Stomach smooth muscle (tissue), 2 donors: Measurements from ENCODE around the gene LGI4.

Experiments used
- H3K27ac ChIP-seq: one replicate; pipeline ENCODE4 v1.7.0; 2013; ENCODE audit warnings: mild to moderate bottlenecking, low read length, inconsistent platforms
- H3K27me3 ChIP-seq, 2 donors: one replicate each; pipeline ENCODE4 v1.7.0; 2013; ENCODE audit warnings: low read length in 2 of 2; ENCODE audit not compliant: insufficient read depth in 2 of 2, control insufficient read depth in 1 of 2
- H3K36me3 ChIP-seq, 2 donors: one replicate each; pipeline ENCODE4 v1.7.0; 2013; ENCODE audit warnings: low read length in 2 of 2; ENCODE audit not compliant: control insufficient read depth in 2 of 2, insufficient read depth in 2 of 2
- H3K4me1 ChIP-seq: one replicate; pipeline ENCODE4 v1.7.0; 2013; ENCODE audit warnings: low read length; ENCODE audit not compliant: control insufficient read depth, insufficient read depth
- H3K4me3 ChIP-seq, 2 donors: one replicate each; pipeline ENCODE4 v1.7.0; 2013; ENCODE audit warnings: low read length in 2 of 2
- H3K9ac ChIP-seq, 2 donors: one replicate each; pipeline ENCODE4 v1.7.0; 2013; ENCODE audit warnings: low read length in 2 of 2, mild to moderate bottlenecking in 1 of 2
- H3K9me3 ChIP-seq, 2 donors: one replicate each; pipeline ENCODE4 v1.7.0; 2013; ENCODE audit warnings: low read length in 2 of 2; ENCODE audit not compliant: control insufficient read depth in 2 of 2
- donor health status: healthy.
- donor health status: Pancreatic carcinoma.

LGI4 gene

DNA sequence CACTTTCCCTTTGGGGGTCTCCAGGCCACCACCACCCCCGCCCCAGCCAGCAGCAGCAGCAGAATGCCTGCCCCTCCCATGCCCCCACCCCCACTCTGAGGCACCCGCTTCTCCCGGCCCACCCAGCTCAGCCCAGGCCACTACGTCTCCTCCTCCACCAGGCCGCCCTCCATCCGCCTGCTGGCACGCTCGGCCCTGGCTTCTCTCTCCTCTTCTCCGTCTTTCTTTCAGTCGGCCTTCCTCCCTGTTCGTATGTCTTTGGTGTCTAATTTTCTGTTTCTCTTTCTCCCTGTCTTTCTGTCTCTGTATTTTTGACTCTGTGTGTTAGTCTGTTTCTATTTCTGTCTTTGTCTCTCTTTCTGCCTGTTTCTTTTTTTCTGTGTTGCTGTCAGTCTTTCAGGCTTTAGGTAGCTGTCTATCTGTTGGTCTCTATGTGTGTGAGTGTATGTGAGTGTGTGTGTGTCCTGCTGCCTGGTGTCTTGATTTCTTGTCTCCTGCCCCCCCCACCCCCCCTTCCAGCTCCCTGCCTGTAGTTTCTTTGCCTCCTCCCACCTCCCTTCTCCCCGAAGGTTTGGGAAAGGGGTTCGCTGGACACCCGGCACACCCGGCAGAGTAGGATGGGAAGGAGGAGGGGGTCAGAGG is at the start of gene LGI4:
LGI4 (minus strand) TSS at position 459 of the 642 bp plus-strand sequence; CDS start at position 80, 379 bp downstream.
- peak within 1 kb of the TSS in 1 of 2 donors; percentile 47 for H3K9ac ChIP-seq
- peak within 1 kb of the TSS in 1 of 2 donors; percentile 58 for H3K4me3 ChIP-seq
- peaks cover 25% of the 10 kb centered on the region for H3K4me1 ChIP-seq
- no peak within 1 kb of the TSS for H3K27ac ChIP-seq
- no peaks in the 10 kb centered on the region for H3K9me3 ChIP-seq
- peaks cover 20 to 21% of the 10 kb centered on the region in 2 donors for H3K27me3 ChIP-seq
- H3K36me3 ChIP-seq = no peaks in the 10 kb centered on the region

GRCh38 chr19:35184267-35184666 is 49.4 kb upstream of the LGI4 start:
- H3K4me3 ChIP-seq = no peak overlapping the region
- no peak overlapping the region for H3K9ac ChIP-seq
- no peaks in the 10 kb centered on the region for H3K27me3 ChIP-seq
- no peaks in the 10 kb centered on the region for H3K4me1 ChIP-seq
- no peaks in the 10 kb centered on the region for H3K36me3 ChIP-seq
- peaks cover 0 to 3% of the 10 kb centered on the region in 2 donors for H3K9me3 ChIP-seq
- no peak overlapping the region for H3K27ac ChIP-seq

- no peak overlapping the region for H3K9ac ChIP-seq
- H3K4me1 ChIP-seq = no peaks in the 10 kb centered on the region
Observed at GRCh38 chr19:35181387-35181786, 46.5 kb upstream of the LGI4 start.

GRCh38 chr19:35179830-35180229 is 45.0 kb upstream of the LGI4 start:
- no peak overlapping the region for H3K27ac ChIP-seq
- peaks cover 0 to 3% of the 10 kb centered on the region in 2 donors for H3K9me3 ChIP-seq
- H3K4me1 ChIP-seq = no peaks in the 10 kb centered on the region
- no peaks in the 10 kb centered on the region for H3K36me3 ChIP-seq
- no peak overlapping the region for H3K4me3 ChIP-seq
- peaks cover 0 to 2% of the 10 kb centered on the region in 2 donors for H3K27me3 ChIP-seq
- no peak overlapping the region for H3K9ac ChIP-seq

More at GRCh38 chr19:35181387-35181786, 46.5 kb upstream of the LGI4 start:
- H3K4me3 ChIP-seq = no peak overlapping the region
- H3K36me3 ChIP-seq = no peaks in the 10 kb centered on the region
- no peak overlapping the region for H3K27ac ChIP-seq
- peaks cover 0 to 3% of the 10 kb centered on the region in 2 donors for H3K9me3 ChIP-seq
- no peaks in the 10 kb centered on the region for H3K27me3 ChIP-seq

DNA sequence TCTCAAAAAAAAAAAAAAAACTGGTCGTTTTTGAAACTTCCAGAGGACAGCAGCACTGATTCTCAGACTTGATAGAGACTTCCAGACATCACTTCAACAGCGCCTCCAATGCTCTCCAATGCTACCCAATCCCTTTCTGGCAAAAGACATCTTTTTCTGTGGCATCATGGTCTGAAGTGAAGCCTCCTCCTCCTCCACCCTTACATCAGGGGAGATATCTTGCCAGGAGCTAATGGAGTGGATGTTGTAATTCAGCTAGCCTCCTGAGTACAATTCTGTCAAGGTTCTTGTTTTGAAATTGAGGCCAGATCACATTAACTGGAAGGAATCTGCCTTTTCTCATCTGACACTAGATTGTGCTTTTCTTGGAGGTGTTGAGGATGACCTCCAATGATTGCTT is 43.8 kb upstream of the LGI4 start:
- Histone ChIP-seq H3K27me3 (peaks cover 0 to 2% of the 10 kb centered on the region in 2 donors), H3K4me3 (no peak overlapping the region), H3K36me3 (no peaks in the 10 kb centered on the region), H3K9ac (no peak overlapping the region), H3K4me1 (no peaks in the 10 kb centered on the region), H3K9me3 (peaks cover 0 to 3% of the 10 kb centered on the region in 2 donors), H3K27ac (no peak overlapping the region)

DNA sequence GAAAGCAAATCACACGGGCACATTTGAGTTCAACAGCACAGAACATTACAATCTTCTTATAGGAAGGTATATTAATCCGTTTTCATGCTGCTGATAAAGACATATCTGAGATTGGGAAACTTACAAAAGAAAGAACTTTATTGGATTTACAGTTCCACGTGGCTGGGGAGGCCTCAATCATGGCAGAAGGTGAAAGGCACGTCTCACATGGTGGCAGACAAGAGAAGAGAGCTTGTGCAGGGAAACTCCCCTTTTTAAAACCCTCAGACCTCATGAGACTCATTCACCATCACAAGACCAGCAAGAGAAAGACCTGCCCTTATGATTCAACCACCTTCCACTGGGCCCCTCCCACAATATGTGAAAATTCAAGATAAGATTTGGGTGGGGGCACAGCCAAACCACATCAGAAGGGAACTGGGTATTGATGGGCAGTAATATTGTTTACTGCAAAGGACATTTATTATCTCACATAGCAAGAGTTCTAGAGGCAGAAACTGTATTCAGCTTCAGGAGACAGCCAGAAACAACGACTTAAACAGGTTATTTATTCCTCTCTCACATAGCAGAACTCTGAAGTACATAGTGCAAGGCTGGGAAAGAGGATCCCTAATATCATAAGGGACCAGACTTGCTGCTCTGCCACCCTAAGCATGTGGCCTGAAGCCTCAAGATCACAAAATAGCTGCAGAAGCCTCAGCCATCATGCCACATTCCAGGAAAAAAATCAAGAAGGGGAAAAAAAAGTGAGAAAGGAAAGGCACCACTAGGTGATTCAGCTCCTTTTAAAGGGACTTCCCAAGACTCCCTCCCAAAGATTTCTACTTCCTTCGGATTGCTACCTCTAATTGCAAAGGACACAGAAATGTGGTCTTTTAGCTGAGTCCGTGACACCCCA is 42.8 kb upstream of the LGI4 start:
- Histone ChIP-seq H3K9me3 (peaks cover 0 to under 1% of the 10 kb centered on the region in 2 donors), H3K9ac (no peak overlapping the region), H3K27me3 (peaks cover 0 to 2% of the 10 kb centered on the region in 2 donors), H3K4me1 (no peaks in the 10 kb centered on the region), H3K4me3 (no peak overlapping the region), H3K27ac (no peak overlapping the region), H3K36me3 (no peaks in the 10 kb centered on the region)

GRCh38 chr19:35176181-35176570 is 41.3 kb upstream of the LGI4 start:
- H3K27me3 ChIP-seq = peaks cover 0 to 2% of the 10 kb centered on the region in 2 donors
- H3K9ac ChIP-seq = no peak overlapping the region
- no peaks in the 10 kb centered on the region for H3K4me1 ChIP-seq
- H3K9me3 ChIP-seq = no peaks in the 10 kb centered on the region
- no peak overlapping the region for H3K27ac ChIP-seq
- H3K36me3 ChIP-seq = no peaks in the 10 kb centered on the region
- H3K4me3 ChIP-seq = no peak overlapping the region

- H3K4me1 ChIP-seq = no peaks in the 10 kb centered on the region
- peaks cover 0 to 2% of the 10 kb centered on the region in 2 donors for H3K27me3 ChIP-seq
- H3K9ac ChIP-seq = no peak overlapping the region
- no peaks in the 10 kb centered on the region for H3K9me3 ChIP-seq
- no peak overlapping the region for H3K27ac ChIP-seq
- H3K36me3 ChIP-seq = no peaks in the 10 kb centered on the region
- no peak overlapping the region for H3K4me3 ChIP-seq
Observed at GRCh38 chr19:35174226-35174625, 39.4 kb upstream of the LGI4 start.

- Histone ChIP-seq H3K9ac (no peak overlapping the region), H3K27me3 (peaks cover 2% of the 10 kb centered on the region in 2 donors), H3K27ac (no peak overlapping the region), H3K4me1 (no peaks in the 10 kb centered on the region), H3K4me3 (no peak overlapping the region), H3K36me3 (no peaks in the 10 kb centered on the region), H3K9me3 (peaks cover 0 to 3% of the 10 kb centered on the region in 2 donors)
Observed at GRCh38 chr19:35171730-35172129, 36.9 kb upstream of the LGI4 start.

DNA sequence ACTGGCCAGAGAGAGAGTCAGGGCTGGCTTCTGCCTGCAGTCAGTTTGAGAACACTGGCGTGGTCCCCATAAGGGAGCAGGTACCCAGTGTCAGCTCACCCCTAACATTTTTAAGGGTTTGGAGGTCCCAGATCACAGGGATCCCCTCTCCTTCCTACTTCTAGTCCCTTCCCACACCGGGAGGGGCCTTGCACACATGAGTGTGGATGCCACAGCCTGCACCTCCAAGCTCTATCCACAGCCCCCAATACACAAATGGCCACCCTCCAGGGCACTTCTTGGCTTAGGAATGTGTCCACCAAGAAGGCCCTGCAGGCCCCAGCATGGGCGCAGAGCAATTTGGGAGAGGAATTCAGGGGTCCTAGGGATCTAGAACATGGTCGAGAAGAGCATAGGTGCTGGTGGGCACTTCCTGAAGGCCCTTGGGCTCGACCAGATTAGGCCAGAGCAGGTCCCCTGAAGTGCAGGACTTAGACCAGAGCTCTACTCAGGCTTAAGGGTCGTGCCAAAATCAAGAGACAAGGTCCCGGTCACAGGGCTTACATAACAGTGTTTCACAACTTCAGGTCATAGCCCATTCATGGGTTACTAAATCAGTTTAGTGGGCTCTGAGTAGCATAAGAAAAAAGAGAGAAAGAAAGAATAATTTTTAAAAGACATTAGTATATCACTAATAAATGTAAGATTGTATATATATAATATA is 35.7 kb upstream of the LGI4 start:
- no peak overlapping the region for H3K27ac ChIP-seq
- no peak overlapping the region for H3K9ac ChIP-seq
- no peak overlapping the region for H3K4me3 ChIP-seq
- no peaks in the 10 kb centered on the region for H3K4me1 ChIP-seq
- H3K27me3 ChIP-seq = peaks cover 0 to 2% of the 10 kb centered on the region in 2 donors
- peaks cover 9 to 11% of the 10 kb centered on the region in 2 donors for H3K9me3 ChIP-seq
- peaks cover 4 to 6% of the 10 kb centered on the region in 2 donors for H3K36me3 ChIP-seq
